ENCODE results near the gene HSP90AA1.

HSP90AA1 gene

GRCh38 chr14:102046337-102047278 is 40.2 kb downstream of the HSP90AA1 start:
- peaks cover 76% of the 10 kb centered on the region for H4K20me1 ChIP-seq
- no peak overlapping the region for H3K4me2 ChIP-seq
- H3K9me3 ChIP-seq: no peaks in the 10 kb centered on the region
- H3K4me1 ChIP-seq: peaks cover 26% of the 10 kb centered on the region
- 0 out of 2 replicates have a peak overlapping the region, but pooled peaks have one; percentile 19 for H3K9ac ChIP-seq
- H3K27ac ChIP-seq: no peak overlapping the region
- no peaks in the 10 kb centered on the region for H3K27me3 ChIP-seq
- H3K4me3 ChIP-seq: no peak overlapping the region
- no peak for TF ChIP-seq Cebpa-rat (IDR thresholded peaks at IDR 0.05)
- peaks cover 100% of the 10 kb centered on the region for H3K36me3 ChIP-seq

- no peak overlapping the region for H3K9ac ChIP-seq
- H4K20me1 ChIP-seq: peaks cover 71% of the 10 kb centered on the region
- H3K4me3 ChIP-seq: no peak overlapping the region
- H3K4me1 ChIP-seq: peaks cover 26% of the 10 kb centered on the region
- no peak overlapping the region for H3K4me2 ChIP-seq
- TF ChIP-seq Cebpa-rat (IDR thresholded peaks at IDR 0.05): no peak
- H3K36me3 ChIP-seq: peaks cover 100% of the 10 kb centered on the region
- no peaks in the 10 kb centered on the region for H3K9me3 ChIP-seq
- no peaks in the 10 kb centered on the region for H3K27me3 ChIP-seq
- no peak overlapping the region for H3K27ac ChIP-seq
Measured at GRCh38 chr14:102044566-102044965, 42.3 kb downstream of the HSP90AA1 start.

DNA sequence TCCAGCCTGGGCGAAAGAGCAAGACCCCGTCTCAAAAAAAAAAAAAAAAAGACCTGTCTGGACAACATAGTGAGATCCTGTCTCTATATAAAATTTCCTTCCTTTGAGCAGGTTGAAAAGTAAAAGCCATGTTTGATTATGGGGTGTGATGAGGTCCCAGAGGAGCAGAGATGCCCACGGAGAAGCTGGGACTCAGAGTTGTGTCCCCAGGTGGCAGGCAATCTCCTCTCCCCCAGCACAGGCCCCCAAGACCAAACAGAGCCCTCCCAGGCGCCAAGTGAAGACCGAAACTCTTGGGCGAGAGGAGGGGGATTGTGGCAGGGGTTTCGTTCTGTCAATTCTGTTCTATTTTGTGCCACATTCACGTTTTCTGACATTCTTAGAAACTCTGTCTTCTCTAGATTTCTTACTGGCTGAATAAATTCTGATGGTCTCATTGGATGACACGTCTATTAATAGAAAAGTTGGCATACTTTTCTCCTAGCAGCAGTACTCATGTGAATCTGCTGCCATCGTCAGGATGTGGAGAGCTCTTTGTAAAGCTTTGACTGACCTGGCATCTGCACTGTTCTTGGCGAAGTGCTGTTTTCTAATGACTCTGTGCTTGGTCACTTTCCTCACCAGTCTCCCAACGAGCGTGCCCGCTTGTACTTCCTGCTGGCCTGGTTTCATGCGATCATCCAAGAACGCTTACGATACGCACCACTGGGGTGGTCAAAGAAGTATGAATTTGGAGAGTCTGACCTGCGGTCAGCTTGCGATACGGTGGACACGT is 43.4 kb downstream of the HSP90AA1 start:
- H3K9ac ChIP-seq: no peak overlapping the region
- H3K27ac ChIP-seq: no peak overlapping the region
- TF ChIP-seq Cebpa-rat (IDR thresholded peaks at IDR 0.05): no peak

GRCh38 chr14:102042699-102043098 is 44.1 kb downstream of the HSP90AA1 start:
- no peak overlapping the region for H3K4me3 ChIP-seq
- H3K27me3 ChIP-seq: no peaks in the 10 kb centered on the region
- H4K20me1 ChIP-seq: peaks cover 65% of the 10 kb centered on the region
- no peak overlapping the region for H3K4me2 ChIP-seq
- no peak overlapping the region for H3K27ac ChIP-seq
- H3K9me3 ChIP-seq: no peaks in the 10 kb centered on the region
- no peak overlapping the region for H3K9ac ChIP-seq
- TF ChIP-seq Cebpa-rat (IDR thresholded peaks at IDR 0.05): no peak
- H3K4me1 ChIP-seq: peaks cover 22% of the 10 kb centered on the region
- H3K36me3 ChIP-seq: peaks cover 100% of the 10 kb centered on the region

More for the DNA sequence above, 43.4 kb downstream of the HSP90AA1 start:
- Histone ChIP-seq H3K4me2 (no peak overlapping the region), H4K20me1 (peaks cover 66% of the 10 kb centered on the region), H3K27me3 (no peaks in the 10 kb centered on the region), H3K36me3 (peaks cover 100% of the 10 kb centered on the region), H3K4me1 (peaks cover 22% of the 10 kb centered on the region), H3K4me3 (no peak overlapping the region), H3K9me3 (no peaks in the 10 kb centered on the region)

- Histone ChIP-seq H3K4me2 (no peak overlapping the region), H3K36me3 (peaks cover 100% of the 10 kb centered on the region), H3K4me1 (peaks cover 9% of the 10 kb centered on the region; the same call in 1 of the 2 replicates), H3K27ac (no peak overlapping the region), H4K20me1 (peaks cover 66% of the 10 kb centered on the region), H3K9me3 (no peaks in the 10 kb centered on the region), H3K9ac (no peak overlapping the region), H3K27me3 (no peaks in the 10 kb centered on the region), H3K4me3 (no peak overlapping the region)
- no peak for TF ChIP-seq Cebpa-rat (IDR thresholded peaks at IDR 0.05)
Measured at GRCh38 chr14:102040153-102040552, 46.7 kb downstream of the HSP90AA1 start.

GRCh38 chr14:102039157-102039556 is 47.7 kb downstream of the HSP90AA1 start:
- TF ChIP-seq Cebpa-rat (IDR thresholded peaks at IDR 0.05): no peak
- peaks cover 100% of the 10 kb centered on the region for H3K36me3 ChIP-seq

DNA sequence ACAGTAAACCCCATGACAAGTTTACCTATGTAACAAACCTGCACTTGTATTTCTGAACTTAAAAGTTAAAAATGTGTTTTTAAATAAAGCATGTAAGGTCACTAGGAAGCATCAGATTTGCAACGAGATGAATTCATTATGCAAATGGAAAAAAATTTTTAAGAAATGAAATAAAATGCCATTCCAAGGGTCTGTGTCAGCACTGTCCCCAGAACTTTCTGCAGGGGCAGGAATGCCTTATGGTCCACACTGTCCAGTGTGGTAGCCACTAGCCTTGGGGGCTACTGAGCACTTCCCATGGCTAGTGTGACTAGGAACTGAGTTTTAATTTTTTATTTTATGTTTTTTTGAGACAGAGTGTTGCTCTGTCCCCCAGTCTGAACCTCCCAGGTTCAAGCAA is 49.2 kb downstream of the HSP90AA1 start:
- Histone ChIP-seq H3K27me3 (no peaks in the 10 kb centered on the region), H4K20me1 (peaks cover 64% of the 10 kb centered on the region), H3K4me3 (no peak overlapping the region), H3K4me2 (no peak overlapping the region), H3K4me1 (peaks cover 9% of the 10 kb centered on the region; the same call in 1 of the 2 replicates), H3K36me3 (peaks cover 100% of the 10 kb centered on the region), H3K9me3 (no peaks in the 10 kb centered on the region), H3K27ac (0 out of 2 replicates have a peak overlapping the region, but pooled peaks have one; percentile 48), H3K9ac (peak overlapping the region; percentile 32; the same call in 1 of the 2 replicates)
- no peak for TF ChIP-seq Cebpa-rat (IDR thresholded peaks at IDR 0.05)

More at GRCh38 chr14:102039157-102039556, 47.7 kb downstream of the HSP90AA1 start:
- Histone ChIP-seq H3K27ac (no peak overlapping the region), H4K20me1 (peaks cover 67% of the 10 kb centered on the region), H3K27me3 (no peaks in the 10 kb centered on the region), H3K4me2 (no peak overlapping the region), H3K9me3 (no peaks in the 10 kb centered on the region), H3K9ac (no peak overlapping the region), H3K4me1 (peaks cover 9% of the 10 kb centered on the region; the same call in 1 of the 2 replicates), H3K4me3 (no peak overlapping the region)

DNA sequence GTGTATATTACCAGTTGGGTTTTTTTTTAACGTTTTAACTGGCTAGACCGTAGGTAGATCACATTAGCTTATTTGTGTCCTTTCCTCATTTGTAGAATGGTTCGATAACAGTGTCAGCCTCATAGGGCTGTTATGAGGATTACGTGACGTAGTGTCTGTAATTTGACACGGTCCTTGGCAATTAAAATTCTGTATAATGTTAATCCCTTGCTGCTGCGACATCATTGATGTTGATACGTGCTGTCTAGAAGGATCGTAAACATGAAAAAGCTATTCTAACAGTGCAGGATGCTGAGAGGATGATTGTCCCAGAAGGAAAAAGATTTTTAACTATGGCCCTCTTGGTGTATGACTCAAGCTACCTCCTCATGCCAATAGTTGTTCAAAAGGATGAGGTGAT is 50.9 kb downstream of the HSP90AA1 start:
- Histone ChIP-seq H3K36me3 (peaks cover 100% of the 10 kb centered on the region), H3K4me3 (no peak overlapping the region), H4K20me1 (peaks cover 46% of the 10 kb centered on the region), H3K27me3 (no peaks in the 10 kb centered on the region), H3K4me2 (no peak overlapping the region), H3K4me1 (peaks cover 9% of the 10 kb centered on the region; the same call in 1 of the 2 replicates), H3K9ac (no peak overlapping the region), H3K9me3 (no peaks in the 10 kb centered on the region), H3K27ac (no peak overlapping the region)
- TF ChIP-seq Cebpa-rat (IDR thresholded peaks at IDR 0.05): no peak

DNA sequence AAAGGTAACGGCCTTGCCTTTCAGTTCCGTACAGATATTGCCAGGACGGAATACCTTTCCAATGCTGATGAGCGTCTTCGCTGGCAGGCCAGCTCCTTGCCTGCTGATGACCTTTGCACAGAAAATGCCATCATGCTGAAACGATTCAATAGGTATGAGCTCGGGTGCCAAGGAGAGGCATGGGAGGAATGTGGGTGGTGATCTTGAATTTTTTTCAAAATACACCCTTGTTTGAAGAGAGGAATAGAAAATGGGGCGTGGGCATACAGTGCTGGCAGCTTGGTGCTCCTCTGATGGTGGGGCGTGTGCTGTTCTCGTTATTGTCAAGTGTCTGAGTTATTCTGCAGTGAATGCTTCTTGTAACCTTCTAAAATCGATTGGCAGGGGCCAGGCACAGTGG is 52.5 kb downstream of the HSP90AA1 start:
- peaks cover 100% of the 10 kb centered on the region for H3K36me3 ChIP-seq
- H3K4me3 ChIP-seq: no peak overlapping the region
- TF ChIP-seq Cebpa-rat (IDR thresholded peaks at IDR 0.05): no peak
- peaks cover 9% of the 10 kb centered on the region; the same call in 1 of the 2 replicates for H3K4me1 ChIP-seq
- H3K4me2 ChIP-seq: no peak overlapping the region
- H3K27ac ChIP-seq: no peak overlapping the region
- no peak overlapping the region for H3K9ac ChIP-seq
- H3K9me3 ChIP-seq: no peaks in the 10 kb centered on the region
- H4K20me1 ChIP-seq: peaks cover 43% of the 10 kb centered on the region
- H3K27me3 ChIP-seq: no peaks in the 10 kb centered on the region

Data from BLaER1 (cell line).